ENCODE measurements around the gene FGD2.

FGD2 gene

DNA sequence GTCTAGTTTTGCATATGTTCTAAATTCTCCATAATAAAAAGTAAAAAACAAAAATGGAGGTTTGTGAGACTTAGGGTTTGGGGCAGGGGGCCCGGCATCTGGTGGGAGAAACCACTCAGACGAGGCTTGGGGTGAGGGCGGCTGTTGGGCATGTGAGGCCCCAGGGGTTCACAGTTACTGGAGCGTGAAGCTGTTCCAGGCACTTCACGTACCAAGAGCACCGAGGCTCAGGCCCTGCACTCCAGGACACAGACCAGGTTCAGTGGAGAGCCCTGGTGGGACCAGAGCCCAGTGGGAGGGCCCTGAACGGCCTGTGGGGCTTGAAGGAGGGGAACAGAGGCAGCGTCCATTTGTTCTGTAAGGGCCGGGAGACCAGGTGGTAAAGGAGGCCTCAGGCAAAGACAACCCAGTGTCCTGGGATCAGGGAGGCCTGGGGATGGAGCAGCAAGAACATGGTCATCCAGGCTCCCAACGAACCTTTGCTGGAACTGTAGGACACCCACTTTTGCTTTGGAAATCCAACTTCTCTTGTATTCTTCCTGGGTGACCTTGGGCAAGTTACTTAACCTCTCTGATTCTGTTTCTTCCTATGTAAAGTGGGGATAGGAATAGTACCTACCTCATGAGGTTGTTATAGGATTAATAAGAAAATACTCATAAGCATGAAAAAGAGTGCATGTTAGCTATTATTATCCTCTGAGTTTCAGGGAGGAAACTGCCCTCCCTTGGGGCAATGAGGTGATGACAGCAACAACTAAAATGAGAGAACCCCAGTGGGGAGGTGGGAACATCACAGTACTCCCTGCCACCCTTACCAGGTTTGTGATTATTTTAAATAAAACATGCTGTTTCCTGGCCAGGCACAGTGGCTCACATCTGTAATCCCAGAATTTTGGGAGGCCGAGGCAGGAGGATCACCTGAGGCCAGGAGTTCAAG, 1.1 kb upstream of the FGD2 start:
- TF ChIP-seq CTCF (conservative IDR thresholded peaks at IDR 0.05; ENCODE audit: low read depth, low read length), result no peak
- H3K36me3 ChIP-seq (ENCODE audit: insufficient read depth), result no peaks in the 10 kb centered on the region
- H3K4me2 ChIP-seq, result no peak overlapping the region
- H3K27ac ChIP-seq, result no peak overlapping the region
- H4K20me1 ChIP-seq (ENCODE audit: insufficient read depth), result no peaks in the 10 kb centered on the region
- no peaks in the 10 kb centered on the region for H3K4me1 ChIP-seq (ENCODE audit: low read depth, poor library complexity, severe bottlenecking)
- peaks cover 7% of the 10 kb centered on the region; the same call in 1 of the 2 replicates for H3K27me3 ChIP-seq (ENCODE audit: insufficient read depth, low read depth)
- H3K79me2 ChIP-seq (ENCODE audit: insufficient read depth, low read depth), result no peaks in the 10 kb centered on the region
- no peak overlapping the region for H2AFZ ChIP-seq (ENCODE audit: low read depth)
- no peak overlapping the region for H3K4me3 ChIP-seq (IDR thresholded peaks at IDR 0.05; ENCODE audit: insufficient read depth, low read depth, low read length)
- H3K9ac ChIP-seq, result no peak overlapping the region

DNA sequence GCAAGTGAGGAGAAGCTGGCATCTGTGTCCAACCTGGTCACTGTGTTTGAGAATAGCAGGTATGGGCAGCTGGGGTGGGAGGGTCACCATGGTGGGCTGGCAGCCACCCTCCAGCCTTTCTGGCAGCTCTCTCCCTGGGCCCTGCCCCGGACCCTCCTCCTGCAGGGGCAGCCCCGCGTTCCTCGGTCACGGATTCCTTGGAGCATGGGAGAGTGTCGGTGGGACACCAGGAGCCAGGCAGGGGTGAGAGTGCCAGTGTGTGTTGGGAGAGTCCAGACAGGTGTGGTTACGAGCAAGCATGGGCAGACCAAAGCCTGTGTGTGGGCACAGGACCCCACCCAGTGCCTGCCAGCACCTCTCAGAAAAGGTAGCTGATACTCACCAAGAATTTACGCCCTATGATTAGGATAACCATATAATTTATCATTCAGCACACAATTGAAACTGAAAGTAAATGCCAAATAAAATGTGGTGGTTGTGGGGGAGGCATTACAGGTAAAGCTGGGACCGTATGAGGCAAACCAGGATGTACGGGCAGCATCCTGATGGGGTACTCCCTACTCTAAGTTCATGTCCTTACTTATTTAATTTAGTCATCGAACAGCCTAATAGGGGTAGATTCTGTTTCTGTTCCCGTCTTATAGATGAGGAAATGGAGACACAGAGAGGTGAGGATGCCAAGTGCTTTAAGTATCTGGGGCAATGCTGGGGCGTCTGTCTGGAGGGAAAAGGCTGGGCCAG, 542 bp downstream of the FGD2 start:
- Histone ChIP-seq H3K4me3 (IDR thresholded peaks at IDR 0.05; ENCODE audit: insufficient read depth, low read depth, low read length) (no peak overlapping the region), H4K20me1 (ENCODE audit: insufficient read depth) (no peaks in the 10 kb centered on the region), H3K36me3 (ENCODE audit: insufficient read depth) (no peaks in the 10 kb centered on the region), H2AFZ (ENCODE audit: low read depth) (no peak overlapping the region), H3K27me3 (ENCODE audit: insufficient read depth, low read depth) (peaks cover 3% of the 10 kb centered on the region; the same call in 1 of the 2 replicates), H3K4me1 (ENCODE audit: low read depth, poor library complexity, severe bottlenecking) (no peaks in the 10 kb centered on the region), H3K9ac (no peak overlapping the region), H3K79me2 (ENCODE audit: insufficient read depth, low read depth) (no peaks in the 10 kb centered on the region), H3K4me2 (no peak overlapping the region), H3K27ac (no peak overlapping the region)
- no peak for TF ChIP-seq CTCF (conservative IDR thresholded peaks at IDR 0.05; ENCODE audit: low read depth, low read length)

DNA sequence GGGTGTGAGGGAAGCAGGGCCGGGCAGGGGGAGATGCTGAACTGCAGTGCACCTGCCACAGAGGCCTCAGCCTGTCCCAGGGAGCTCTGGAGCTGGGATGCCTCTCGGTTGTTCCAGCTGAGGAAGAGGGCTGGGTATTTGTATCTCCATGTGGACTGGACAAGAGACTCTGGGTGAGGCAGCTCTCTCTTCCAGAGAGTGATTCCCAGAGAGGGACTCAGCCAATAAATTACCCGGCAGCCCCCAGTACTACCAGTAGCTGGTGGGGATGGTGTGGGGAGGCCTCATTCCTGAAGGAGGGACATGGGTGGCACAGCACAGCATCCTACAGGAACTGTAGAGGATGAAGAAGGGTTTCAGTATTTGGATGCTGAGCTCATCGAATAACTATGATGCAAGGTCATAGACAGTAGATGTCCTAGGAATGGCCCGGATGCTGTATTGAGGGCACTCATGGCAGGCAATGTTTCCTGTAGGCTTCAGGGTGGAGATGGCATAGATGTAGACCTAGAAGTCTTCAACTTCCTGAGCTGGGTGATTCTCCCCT, 1.4 kb downstream of the FGD2 start:
- H3K36me3 ChIP-seq (ENCODE audit: insufficient read depth), result no peaks in the 10 kb centered on the region
- no peak overlapping the region for H2AFZ ChIP-seq (ENCODE audit: low read depth)
- no peaks in the 10 kb centered on the region; the same call in 1 of the 2 replicates for H3K27me3 ChIP-seq (ENCODE audit: insufficient read depth, low read depth)
- no peak overlapping the region for H3K27ac ChIP-seq
- no peaks in the 10 kb centered on the region for H3K79me2 ChIP-seq (ENCODE audit: insufficient read depth, low read depth)
- no peak overlapping the region for H3K4me3 ChIP-seq (IDR thresholded peaks at IDR 0.05; ENCODE audit: insufficient read depth, low read depth, low read length)
- no peak for TF ChIP-seq CTCF (conservative IDR thresholded peaks at IDR 0.05; ENCODE audit: low read depth, low read length)
- H3K4me2 ChIP-seq, result no peak overlapping the region
- no peaks in the 10 kb centered on the region for H4K20me1 ChIP-seq (ENCODE audit: insufficient read depth)
- H3K4me1 ChIP-seq (ENCODE audit: low read depth, poor library complexity, severe bottlenecking), result no peaks in the 10 kb centered on the region
- H3K9ac ChIP-seq, result no peak overlapping the region

DNA sequence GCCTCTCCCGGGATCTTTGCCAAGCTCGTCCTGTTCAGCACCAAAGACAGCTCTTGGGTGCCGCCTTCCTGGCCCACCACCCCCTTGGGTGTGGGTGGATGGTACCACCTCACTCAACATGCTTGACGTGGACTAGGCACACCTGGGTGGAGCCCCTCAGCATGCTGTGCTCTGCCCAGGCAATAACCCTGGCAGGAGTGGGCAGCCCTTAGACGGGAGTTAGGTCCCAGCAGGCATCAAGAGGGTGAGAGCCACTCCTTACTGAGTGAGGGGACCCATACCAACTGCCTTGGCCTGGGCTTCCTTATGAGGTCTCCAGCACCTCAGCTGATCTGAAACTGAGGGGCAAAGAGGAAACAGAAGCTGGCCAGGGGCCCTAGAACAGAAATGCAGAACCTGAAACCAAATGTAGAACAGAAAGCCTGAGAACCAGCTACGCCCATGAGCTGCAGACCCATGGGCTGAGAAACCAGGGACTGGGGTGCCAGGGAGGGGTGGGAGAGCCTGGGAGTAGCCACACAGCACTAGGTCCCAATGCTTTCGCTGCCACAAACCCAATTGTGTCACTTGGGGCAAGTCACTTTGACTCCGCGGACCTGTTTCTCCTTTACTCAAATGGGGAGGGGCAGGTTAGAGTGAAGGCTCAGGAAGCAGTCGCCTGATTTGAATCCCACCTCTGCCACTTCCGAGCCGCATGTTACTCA, 2.0 kb downstream of the FGD2 start:
- Histone ChIP-seq H3K27ac (no peak overlapping the region), H3K36me3 (ENCODE audit: insufficient read depth) (no peaks in the 10 kb centered on the region), H3K79me2 (ENCODE audit: insufficient read depth, low read depth) (no peaks in the 10 kb centered on the region), H3K27me3 (ENCODE audit: insufficient read depth, low read depth) (no peaks in the 10 kb centered on the region; the same call in 1 of the 2 replicates), H3K4me1 (ENCODE audit: low read depth, poor library complexity, severe bottlenecking) (no peaks in the 10 kb centered on the region), H2AFZ (ENCODE audit: low read depth) (no peak overlapping the region), H3K4me3 (IDR thresholded peaks at IDR 0.05; ENCODE audit: insufficient read depth, low read depth, low read length) (no peak overlapping the region), H3K9ac (no peak overlapping the region), H4K20me1 (ENCODE audit: insufficient read depth) (no peaks in the 10 kb centered on the region), H3K4me2 (no peak overlapping the region)
- no peak for TF ChIP-seq CTCF (conservative IDR thresholded peaks at IDR 0.05; ENCODE audit: low read depth, low read length)
